ENCODE measurements around the gene JMJD4.
A peak's percentile ranks its signal among the peaks of the same experiment; 100 is the strongest.
"Not testable (repeated sequence)": the region's sequence is repeated elsewhere in the genome, so short reads cannot be mapped to it uniquely, and the experiment has no call there.

The JMJD4 gene

DNA sequence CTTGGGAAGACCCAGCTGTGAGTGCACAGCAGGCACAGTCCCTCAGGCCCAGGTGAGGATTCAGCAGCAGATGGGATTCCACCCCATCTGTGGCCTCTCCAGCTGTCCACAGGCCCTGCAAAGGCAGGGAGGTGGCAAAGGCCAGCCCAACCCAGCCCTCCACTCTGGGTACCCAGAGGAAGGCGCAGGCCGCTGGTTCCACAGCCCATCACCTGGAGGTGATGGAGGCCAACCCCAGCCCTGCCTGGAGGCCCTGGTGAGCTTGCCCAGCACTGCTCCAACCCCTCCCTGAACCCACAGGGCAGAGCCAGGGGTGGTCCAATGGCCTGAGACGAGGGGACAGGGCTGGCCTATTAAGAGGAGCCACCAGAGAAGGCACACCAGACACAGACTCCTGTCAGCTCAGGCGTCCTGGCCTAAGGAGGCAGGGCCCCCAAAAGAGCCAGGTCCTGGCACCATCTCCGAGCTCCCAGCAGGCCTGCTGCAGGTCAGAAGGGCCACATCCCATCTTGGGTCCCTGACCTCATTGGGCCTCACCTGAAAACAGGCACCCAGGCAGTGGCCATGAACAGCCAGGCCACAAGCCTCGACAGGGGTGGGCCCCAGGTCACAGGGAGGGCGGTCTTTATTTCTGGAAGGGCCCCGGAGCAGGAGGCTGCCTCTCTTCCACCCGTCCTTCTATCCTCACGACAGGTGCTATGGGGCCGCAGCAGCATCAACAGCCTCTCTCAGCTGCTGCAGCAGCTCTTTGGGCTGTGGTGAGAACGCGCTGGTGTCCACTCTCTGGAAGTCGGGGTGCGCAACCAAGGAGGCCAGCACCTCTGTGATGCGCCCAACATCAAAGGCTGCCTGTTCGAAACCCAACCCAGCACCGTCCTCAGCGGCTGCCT lies 3.2 kb downstream of the JMJD4 start:
- no peak for DNase-seq (ENCODE audit: low read depth in 2 of 2)

DNA sequence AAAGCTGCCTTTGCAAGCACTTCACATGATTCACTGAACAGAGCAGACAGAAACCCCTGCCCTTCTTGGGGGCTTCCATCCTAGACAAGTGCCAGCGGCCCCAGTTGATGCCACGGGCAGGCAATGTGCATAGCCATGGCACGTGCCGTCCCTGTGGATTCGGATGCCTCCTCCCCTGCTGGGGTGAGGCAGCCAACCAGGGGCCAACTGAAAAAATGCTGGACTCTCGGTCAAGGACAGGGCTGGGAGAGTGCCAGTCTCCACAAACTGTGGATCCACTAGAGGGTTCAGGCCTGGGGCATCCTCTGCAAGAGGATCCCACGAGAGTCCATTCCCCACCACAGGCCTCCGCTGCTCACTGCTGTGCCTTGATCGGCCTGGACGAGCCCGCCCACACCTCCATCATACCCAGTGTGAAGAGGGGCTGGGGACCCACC lies 3.8 kb downstream of the JMJD4 start:
- no peak for DNase-seq (ENCODE audit: low read depth in 2 of 2)

DNA sequence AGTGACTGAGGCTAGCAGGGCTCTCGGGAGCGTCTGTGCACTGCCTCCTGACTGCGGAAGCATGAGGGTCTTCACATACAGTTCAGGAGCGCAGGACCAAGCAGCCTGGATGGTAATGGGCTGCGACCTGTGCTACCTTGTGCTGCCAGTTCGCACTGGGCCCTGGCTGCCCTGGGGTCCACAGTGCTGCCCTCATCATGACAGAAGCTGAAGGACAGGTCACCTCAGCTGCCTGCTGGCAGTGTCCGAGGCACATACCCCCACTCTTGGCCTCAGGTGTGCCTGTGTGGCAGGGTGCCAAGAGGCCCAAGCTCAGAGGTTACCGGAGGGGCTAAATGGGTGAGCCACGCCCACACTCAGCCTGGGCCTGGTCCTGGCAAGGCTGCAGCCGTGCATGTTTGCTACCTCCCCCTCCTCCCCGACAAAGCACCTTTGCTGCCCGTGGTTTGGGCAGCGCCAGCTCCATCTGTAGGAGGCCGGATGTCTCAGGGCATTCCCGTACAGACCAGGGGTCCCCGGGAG lies 4.4 kb downstream of the JMJD4 start:
- no peak for DNase-seq (ENCODE audit: low read depth in 2 of 2)

DNA sequence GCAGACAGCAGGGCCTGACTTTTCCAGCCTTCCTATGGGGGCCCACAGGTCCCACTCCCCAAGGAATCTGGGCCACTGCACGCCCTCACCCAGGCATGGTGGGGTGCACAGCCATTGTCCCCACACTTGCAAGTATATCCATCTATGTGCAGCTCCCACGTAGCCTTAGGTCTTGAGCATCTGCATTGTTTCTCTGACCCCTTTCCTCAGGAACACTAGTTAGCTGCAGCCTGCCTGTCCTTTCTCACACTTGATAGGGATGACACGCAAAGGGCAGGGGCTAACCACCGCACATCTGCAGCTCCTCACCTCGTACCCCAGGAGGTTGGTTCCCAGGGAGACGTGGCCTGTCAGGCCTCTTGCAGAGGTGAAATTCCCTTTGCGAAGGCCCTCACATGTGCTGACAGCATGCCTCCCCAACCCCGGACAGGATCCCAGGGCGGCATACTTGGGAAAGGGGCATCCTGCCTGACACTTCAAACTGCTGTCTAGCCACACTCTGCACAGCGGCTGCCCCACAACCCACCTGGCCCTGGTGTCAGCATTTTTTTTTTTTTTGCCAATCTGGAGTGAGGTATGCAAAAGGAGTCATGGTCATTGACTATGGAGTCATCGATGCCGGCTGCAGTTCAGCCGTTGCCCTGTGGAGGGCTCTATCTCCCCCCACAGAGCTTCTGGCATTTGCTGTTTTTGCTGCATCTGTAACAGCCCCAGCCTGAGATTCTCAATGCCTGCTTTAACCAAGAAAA lies 5.0 kb downstream of the JMJD4 start:
- no peak for DNase-seq (ENCODE audit: low read depth in 2 of 2)

DNA sequence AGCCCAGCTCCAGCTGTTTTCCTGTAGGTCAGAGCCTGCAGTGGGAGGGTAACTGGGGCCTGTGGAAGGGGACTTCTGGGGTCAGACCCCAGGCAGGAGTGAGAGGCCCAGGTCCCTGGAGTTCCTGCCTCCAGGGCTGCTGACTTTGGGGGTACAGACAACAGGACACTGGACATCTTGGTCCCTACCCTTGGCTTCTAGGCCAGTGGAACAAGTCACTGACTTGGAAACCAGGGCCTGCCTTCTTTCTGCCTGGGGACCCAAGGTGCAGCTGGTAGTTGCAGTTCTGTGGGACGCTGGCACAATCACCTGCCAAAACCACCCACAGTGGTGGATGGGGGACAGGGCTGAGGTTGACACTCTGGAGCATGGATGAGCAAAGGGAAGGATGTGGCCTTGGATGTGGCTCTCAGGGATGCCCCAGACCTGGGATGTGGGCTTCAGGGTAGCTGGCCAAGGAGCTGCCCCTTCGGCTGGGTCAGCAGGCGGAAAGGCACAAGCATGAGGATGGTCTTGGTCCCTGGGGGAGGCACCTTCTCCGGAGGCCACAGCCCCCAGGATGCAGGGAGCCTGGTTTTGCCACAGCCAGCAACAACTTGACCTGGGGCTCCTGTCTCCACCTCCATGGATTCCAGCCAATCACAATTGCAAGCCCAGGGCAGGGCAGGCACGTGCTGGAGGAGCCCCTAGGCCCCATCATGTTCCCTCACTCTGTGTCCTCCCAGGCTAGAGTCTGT lies 5.8 kb downstream of the JMJD4 start:
- no peak for DNase-seq (ENCODE audit: low read depth in 2 of 2)

DNA sequence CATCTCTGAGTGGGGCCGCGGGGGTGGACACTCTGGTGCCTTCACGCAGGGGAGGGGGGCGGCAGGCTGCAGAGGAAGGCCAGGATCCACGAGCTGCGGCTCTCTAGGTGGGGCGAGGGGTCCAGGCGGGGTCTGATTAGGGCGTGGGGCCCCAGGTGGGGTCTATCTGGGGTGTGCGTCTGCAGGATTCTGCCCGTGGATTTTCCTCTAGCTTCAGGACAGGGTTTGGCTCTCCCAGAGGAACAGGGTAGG lies 6.3 kb downstream of the JMJD4 start:
- DNase-seq (ENCODE audit: low read depth in 2 of 2): no peak

DNA sequence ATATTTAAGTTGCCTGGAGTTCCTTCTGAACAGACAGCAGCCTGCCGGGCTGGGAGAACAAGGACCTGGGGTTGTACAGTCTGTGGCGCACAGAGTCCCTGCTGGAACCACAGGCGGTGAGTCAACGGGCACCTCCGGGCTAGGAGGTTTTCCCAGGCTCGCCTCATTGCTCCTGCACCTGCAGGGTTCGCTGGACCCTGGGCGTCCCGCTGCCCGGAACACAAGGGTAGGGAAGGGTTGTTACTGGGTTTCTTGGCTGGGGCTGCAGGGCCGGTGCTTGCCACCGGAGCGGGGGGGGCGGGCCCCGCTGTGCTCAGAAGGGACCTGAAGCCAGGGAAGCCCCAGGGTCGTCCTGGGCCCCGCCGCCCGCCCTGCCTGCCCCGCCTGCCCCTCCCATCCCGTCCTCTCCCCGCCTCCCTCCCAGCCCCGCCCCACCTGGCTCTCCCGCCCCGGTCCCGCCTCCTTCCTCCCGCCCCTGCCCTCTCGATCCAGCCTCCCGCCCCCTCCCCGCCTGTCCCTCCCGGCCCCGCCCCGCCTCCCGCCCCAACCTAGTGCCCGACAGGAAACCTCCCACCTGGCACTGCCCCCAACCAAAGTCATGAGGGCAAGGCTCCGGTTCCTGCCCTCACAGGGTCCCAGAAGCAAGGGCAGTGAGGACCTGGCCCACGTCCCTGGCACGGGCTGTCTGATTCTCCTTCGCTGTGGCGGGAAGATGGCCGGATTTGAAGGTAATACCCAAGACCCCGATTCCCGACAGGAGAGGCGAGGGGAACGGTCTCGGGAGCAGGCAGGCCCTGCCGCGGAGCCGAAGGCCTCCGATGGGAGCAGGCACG lies 6.8 kb downstream of the JMJD4 start:
- peak; percentile 46 to 57 for DNase-seq (ENCODE audit: low read depth in 2 of 2)

DNA sequence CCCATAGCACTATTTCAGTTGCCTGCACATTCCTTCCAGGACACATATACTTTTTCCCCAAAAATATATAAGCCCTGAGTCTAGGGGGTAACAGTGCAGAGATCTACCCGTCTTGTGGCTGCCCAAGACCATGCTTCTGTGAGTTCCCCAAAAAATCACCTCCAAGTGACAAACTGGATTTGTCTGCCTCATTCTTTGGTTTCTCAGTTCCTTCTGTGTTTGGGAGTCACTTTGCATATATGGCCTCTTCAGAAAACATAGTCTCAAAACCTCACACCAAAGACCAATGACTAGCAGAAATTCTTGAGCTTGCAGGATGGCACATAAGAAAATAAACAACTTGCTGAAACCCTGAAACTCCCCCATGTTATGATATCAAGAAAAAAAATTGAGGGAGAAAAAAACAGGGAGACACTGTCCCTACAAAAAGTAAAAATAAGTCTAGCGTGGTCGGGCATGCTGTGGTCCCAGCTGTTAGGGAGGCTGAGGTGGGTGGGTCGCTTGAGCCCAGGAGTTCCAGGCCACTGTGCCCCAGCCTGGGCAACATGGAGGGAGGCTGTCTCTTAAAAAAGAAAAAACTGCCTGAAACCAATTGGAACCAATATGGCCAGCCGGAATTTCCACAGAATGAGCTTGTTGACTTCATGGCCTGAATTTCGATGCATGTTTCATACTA lies 8.0 kb downstream of the JMJD4 start:
- no peak for DNase-seq (ENCODE audit: low read depth in 2 of 2)

DNA sequence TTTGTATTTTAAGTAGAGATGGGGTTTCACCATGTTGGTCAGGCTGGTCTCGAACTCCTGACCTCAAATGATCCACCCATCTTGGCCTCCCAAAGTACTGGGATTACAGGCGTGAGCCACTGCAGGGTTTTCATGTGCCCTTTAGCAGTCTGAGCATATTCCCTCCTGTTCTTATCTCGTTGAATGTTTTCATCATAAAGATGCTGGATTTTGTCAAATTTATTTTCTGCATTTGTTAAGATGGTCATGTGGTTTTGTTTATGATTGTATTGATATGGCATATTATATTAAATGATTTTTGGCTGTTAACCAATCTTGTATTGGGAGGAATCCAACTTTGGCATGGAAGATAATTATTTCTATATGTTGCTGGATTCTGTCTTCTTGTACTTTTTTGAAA lies 8.8 kb downstream of the JMJD4 start:
- no peak for DNase-seq (ENCODE audit: low read depth in 2 of 2)

DNA sequence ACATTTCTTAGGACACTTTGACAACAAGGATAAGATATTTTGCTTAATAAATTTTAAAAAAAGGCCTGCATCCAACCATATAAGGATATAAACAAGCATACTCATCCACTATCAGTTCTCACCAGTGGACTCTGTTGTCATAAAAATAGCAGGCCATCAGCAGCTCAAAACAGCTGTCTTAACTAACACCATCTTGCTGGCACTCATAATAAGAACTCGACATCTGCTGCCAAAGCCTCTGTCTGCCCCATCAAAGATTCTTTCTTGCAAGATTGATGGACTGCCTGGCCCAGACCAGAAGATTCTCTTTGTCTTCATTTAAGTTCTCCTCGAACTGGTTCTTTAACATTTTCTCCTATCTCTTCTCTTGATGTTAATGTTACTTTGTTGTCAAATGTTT lies 10.1 kb downstream of the JMJD4 start:
- no peak for DNase-seq (ENCODE audit: low read depth in 2 of 2)

DNA sequence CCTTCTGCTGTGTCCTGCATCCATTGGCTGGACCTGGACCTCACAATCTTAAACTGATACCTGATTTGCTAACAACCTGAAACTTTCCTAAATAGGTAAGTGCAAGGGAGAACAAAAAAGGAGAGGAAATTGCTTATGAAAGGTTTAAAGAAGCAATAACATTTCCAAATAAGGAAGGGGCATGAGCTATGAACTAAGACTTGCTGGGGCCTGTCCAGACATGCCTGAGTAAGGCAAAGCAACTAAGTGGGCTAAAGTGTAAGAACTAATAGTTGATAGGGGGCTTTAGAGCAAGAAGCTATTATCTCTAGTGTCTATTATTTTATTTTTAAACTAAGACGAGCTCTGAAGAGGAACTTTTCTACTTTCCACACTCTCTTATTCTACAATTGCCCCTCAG lies 11.6 kb downstream of the JMJD4 start:
- no peak for DNase-seq (ENCODE audit: low read depth in 2 of 2)

DNA sequence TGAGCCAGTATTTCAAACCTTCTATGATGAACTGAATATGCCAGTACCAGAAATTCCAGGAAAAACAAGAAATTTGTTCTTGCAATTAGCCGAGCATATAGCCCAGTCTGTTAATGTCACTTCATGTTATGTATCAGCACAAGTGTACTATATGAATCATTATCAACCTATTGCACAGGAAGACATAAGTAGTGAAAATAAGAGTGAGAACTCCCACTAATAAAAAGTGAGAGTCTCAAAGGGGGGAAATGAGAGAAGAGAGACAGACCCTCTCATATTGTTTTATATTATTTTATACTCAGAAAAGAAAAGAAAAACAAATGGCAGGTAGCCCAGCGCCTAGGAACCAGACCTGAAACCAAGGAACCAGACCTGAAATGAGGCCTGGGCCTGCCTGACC lies 16.2 kb downstream of the JMJD4 start:
- DNase-seq (ENCODE audit: low read depth in 2 of 2): no peak

DNA sequence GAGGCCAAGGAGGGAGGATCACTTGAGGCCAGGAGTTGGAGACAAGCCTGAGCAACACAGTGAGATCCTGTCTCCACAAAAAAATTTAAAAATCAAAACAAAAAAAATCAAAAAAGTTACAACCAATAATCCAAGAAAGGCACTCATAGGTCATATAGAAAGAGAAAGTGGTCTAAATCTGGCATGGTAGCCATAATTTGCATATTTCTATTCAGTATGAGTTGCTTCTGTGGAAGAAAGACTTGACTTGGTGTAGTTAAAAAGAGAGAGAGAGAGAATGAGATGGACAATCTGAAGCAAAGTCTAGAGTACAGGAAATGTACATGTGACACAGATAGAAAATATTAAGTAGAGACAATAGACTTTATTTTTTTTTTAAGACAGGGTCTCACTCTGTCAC lies 22.5 kb downstream of the JMJD4 start:
- DNase-seq (ENCODE audit: low read depth in 2 of 2): no peak

DNA sequence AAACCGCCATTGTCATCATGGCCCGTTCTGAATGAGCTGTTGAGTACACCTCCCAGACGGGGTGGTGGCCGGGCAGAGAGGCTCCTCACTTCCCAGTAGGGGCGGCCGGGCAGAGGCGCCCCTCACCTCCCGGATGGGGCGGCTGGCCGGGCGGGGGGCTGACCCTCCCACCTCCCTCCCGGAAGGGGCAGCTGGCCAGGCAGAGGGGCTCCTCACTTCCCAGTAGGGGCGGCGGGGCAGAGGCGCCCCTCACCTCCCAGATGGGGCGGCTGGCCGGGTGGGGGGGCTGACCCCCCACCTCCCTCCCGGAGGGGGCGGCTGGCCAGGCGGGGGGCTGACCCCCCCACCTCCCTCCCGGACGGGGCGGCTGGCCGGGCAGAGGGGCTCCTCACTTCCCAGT lies 24.6 kb downstream of the JMJD4 start:
- DNase-seq (ENCODE audit: low read depth in 2 of 2): not testable (repeated sequence)

DNA sequence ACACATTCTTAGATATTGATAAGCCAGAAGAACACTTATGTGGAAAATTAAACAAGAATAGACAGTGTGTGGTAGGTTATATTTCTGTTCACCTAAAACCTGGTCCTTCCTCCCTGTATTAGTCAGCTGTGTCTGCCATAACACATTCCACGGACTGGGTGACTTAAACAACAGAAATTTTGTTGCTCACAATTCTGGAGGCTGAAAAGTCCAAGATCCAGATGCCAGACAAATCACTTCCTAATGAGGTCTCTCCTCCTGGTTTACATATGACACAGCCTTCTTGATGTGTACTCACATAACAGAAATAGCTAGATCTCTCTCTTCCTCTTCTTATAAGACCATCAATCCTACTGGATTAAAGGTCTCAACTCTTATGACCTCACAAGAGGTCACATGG lies 25.7 kb downstream of the JMJD4 start:
- no peak for DNase-seq (ENCODE audit: low read depth in 2 of 2)

DNA sequence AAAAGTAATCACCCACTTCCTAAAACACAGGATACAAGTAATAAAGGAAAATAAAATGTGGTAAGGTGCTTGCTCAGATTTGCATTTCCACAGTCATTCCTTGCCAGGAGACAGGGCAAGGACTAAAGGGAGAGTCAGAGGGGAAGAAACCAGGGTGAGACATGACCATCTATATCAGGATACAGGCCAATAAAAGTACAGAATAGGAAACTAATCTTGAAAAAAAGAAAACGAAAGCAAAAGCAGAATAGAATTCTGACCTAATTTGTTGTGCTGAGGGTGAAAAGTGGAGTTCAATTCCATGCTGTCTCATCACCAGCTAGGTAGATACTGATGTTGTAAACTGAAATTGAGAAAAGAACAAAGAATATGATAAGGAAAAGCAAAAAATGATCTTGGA lies 27.3 kb downstream of the JMJD4 start:
- DNase-seq (ENCODE audit: low read depth in 2 of 2): no peak

DNA sequence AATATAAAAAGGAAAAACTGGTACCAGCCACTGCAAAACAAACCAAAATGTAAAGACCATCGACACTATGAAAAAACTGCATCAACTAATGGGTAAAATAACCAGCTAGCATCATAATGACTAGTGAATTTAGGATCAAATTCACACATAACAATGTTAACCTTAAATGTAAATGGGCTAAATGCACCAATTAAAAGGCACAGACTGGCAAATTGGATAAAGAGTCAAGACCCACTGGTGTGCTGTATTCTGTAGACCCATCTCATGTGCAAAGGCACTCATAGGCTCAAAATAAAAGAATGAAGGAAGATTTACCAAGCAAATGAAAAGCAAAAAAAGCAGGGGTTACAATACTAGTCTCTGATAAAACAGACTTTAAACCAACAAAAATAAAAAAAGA lies 33.5 kb downstream of the JMJD4 start:
- not testable (repeated sequence) for DNase-seq (ENCODE audit: low read depth in 2 of 2)

DNA sequence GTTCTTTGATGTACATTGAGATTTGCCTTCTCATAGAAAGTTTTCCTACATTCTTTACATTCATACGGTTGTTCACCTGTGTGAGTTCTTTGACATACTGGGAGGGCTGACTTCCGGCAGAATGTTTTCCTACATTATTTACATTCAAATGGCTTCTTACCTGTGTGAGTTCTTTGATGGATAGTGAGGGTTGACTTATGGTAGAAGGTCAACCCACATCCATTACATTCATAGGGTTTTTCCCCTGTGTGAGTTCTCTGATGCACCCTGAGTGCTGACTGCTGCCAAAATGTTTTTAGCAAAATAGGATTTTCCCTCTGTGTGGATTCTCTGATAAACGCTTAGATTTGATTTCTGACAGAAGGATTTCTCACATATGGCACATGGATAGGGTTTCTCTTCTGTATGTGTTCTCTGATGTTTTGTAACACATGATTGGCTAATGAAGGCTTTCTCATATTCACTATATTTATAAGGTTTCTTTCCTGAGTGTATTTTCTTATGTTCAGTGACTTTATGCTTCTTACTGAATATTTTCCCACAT lies 37.7 kb downstream of the JMJD4 start:
- no peak for DNase-seq (ENCODE audit: low read depth in 2 of 2)

DNA sequence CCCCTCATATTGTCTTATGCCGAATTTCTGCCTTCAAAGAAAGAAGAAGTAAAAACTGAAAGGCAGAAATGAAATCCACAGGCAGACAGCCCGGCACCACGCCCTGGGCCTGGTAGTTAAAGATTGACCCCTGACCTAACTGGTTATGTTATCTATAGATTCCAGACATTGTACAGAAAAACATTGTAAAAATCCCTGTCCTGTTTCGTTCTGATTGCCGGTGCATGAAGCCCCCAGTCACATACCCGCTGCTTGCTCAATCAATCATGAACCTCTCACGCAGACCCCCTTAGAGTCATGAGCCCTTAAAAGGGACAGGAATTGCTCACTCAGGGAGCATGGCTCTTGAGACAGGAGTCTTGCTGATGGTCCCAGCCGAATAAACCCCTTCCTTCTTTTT lies 49.3 kb downstream of the JMJD4 start:
- DNase-seq (ENCODE audit: low read depth in 2 of 2): no peak
